NCI-H446 treated with DMSO at 0.1 percent for 48 hours (cell line): ENCODE results near the gene MYZAP.
A peak's percentile ranks its signal among the peaks of the same experiment; 100 is the strongest.

ENCODE experiments used
- DNase-seq: peaks from one replicate; lab custom pipeline; 2025; lab: John Stamatoyannopoulos, UW

MYZAP gene

DNA sequence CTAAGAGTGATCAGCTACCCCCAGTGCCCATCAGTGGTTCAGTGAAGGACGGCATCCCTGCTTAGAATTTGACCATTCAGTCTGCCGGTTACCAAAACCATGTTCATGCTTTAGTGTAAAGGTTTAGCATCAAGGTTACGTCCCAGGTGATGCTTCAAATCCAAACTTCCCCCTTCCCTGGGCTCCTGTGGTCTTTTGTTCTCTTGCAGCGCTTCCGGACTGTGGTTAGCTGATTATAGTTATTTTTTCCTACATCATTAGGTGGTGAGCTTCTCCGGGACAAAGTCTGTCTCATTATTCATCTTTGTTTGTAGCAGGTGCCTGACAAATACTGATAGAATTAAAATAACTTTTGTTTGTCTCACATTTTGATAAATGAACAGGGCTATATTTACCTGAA, 28.3 kb upstream of the MYZAP start:
- no peak for DNase-seq

DNA sequence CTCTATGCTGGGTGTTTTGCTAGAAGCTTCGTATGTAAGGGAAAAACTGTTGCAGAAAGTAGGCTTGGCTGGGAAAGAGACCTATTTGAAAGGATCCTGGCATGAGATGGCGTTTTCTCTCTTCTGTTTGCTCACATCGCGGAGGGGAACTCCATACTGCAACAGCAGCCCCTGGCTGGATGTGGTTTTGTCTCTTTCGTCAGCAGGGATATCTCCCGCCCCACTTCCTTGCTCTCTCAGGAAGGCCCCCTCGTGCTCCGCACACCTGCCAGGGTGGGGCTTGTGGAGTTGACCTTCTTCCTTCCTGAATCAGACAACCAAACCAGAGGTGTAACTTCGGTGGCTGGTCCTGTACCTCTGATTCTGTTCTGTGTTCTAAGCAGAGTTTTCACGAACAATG, 26.4 kb upstream of the MYZAP start:
- no peak for DNase-seq

DNA sequence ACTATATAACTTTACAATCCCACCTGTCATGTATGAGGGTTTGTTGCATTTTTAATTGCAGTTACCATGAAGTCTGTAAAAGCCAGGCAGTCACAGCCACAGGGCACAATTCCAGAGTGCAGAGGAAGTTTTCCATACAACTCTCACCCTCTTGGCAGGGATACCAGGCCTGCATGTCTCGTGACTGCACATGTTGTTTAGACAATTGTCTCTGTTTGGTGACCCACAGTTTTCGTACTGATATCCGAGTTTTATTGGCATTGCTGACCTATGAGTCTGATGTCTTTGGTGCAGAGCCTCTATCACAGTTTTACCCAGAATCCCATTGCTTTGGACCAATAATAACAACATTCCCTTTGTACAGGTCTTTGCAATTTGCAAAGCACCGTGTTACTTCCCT, 24.9 kb upstream of the MYZAP start:
- no peak for DNase-seq

DNA sequence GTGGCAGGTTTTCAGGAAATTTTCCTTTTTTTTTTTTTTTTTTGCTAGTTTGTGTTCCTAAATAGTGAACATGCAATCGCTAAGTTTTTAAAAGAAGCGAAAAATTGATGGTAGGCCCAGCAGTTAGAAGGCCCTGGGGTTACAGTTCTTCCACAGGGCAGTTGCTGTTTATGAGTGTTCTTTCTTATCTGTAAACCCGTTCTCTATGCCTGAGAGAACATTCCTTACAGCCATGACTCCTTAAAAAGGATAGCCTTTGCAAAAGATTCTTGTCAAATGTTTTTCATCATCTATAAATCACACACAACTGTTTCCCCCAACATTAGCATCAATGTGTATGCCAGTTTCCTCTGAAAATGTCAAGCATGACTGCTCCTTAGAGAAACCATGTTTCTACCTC, 23.8 kb upstream of the MYZAP start:
- DNase-seq, result no peak

DNA sequence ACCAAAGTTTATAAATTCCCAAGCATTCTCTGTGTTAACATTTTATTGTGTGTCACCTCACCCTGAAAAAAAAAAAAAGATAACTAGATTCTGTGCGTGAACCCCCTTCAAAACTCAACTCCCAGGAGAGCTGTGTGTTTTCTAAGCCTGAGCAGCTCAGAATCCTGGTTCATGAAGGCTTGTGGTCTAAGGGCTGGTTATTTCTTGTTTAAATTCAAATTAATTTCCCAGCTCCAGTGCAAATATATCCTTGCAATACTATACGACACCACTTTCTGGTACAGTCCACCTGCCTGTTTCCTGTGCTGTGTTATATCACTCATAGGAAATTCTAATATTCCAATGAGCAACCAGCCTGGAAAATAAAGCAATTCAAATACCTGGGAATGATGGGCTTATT, 23.4 kb upstream of the MYZAP start:
- DNase-seq, result no peak

DNA sequence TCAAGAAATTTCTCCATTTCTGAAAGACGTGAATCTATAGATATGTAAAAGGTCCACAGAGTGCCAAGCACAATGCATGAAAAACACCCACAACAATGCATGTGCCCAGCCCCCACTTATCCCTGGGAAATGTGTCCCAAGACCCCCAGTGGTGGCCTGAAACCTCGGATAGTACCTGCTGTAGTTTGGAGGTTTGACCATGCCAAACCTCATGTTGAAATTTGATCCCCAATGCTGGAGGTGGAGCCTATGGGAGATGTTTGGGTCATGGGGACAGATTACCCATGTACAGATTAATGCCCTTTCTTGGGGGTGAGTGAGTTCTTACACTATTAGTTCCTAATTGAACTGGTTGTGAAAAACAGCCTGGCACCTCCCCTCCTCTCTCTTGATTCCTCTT, 21.4 kb upstream of the MYZAP start:
- DNase-seq, result no peak

DNA sequence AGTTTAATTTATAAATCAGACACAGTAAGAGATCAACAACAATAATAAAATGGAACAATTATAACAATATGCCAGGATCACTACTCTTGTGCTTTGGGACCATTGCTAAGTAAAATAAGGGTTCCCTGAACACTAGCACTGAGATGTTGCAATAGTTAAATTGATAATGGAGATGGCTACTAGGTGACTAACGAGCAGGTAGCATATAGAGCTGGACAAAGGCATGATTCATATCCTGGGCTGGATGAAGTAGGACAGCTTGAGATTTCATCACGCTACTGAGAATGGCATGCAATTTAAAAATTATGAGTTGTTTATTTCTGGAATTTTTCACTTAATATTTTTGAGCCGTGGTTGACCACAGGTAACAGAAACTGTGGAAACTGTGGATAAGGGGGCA, 20.7 kb upstream of the MYZAP start:
- no peak for DNase-seq

DNA sequence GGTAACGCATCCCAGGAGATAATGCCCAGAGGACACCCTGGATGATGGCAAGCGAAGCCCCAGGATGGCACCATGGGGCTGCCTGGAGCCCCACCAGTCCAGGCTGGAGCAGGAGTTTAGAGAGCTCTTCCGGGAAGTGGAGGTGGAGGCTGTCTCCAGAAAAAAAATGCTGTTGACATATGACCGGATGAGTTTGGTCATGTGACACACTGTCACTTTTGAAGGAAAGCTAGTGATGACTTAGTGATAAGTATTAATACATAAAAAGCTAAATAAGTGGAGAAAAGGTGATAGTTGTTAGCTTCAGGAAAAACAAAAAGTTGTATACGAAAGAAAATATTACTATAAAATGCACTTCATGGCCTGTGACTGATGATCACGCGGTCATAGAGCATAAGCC, 20.0 kb upstream of the MYZAP start:
- no peak for DNase-seq

DNA sequence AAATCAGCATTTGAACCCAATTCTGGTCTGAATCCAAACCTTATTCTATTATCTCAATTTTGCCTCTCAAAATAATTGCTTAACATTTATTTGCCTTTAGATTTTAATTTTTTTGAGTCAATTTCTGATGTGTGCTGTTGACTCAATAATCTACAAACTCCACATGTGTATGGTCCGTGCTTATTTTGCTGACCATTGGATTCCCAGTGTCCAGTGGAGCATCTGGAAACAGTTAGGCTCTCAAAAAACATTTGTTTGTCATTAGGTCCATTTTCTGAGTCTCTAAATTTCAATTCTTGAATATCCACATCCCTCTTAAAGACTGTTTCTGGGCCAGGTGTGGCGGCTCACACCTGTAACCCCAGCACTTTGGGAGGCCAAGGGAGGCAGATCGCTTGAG, 19.2 kb upstream of the MYZAP start:
- no peak for DNase-seq

DNA sequence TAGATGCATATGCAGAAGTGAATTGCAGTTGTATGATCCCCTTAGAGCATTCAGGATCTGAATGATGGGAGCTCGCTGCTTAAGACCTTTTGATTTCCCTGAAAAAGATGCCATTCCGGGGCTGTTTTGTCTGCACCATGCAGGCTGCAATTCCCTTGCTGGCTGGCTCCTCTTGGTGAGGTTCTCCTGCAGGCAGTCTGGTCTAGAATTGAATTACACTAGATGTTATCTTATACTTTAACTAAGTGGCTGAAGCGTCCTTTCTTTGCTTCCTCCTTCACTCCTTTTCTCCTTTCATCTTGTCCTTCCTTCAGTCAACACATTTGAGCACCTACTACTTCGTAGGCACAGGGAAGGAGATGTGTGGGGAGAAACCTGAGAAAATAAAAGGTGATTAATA, 18.6 kb upstream of the MYZAP start:
- no peak for DNase-seq

DNA sequence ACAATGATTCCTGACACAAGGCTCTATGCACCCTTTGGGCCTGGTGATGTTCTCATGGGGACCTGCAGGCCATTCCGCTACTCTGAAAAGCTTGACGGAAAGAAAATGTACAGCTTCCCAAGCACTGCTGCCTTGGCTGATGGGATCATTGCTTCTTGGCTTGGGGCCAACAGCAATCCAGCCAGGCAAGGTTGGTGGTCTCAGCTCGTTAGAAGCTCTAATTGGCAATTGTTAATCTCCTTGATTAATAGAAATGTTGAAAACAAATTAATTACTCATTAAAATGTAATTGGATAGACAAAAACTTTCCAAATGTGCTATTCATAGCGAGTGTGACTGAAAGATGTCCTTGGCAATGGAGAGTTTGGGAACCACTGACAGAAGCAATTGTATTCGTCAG, 16.3 kb upstream of the MYZAP start:
- no peak for DNase-seq

DNA sequence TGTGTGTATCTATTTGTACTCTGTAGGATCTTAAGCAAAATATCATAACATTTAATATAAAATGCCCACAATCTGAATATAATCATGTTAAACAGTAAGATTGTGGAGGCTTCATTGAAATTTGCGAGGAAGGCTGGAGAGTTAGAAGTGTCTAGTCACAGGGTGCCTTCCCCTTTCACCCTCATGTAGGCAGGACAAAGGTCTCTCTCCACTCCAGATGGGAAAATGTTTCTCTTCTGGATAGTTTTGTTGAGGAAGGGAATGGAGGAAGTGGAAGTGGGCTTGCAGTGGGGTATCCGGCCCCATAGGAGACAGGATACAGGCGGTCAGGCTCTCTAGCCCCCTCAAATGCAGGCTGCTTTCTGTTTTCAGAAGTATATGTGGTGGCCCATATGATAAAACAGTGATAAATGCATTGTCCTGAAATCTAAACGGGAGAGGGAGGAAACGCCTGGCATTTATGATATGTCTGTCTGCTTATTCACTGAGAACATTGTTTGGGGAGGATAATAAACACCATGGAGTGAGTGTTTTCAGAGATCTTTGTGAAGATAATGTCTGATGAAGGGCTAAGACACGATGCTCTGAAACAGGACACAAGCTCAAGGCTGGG, 13.3 kb upstream of the MYZAP start:
- DNase-seq, result no peak

DNA sequence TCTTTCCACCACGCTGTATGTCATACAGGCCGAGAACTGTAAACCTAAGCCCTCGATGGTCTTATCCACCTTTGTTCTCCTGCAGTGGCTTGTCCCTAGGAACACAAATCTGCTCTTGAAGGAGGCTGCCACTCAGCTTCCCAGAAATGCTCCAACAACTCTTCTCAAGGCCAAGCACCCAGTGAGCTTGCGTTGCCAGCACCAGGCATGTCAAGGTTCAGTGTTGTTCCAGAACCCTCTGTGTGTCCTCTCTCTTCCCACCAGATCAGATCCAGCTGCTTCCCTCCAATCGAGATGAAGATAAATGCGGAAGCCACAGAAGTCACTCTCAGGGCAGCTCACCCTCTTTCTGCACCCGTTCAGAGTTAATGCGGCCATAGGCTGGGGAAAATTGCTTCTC, 11.3 kb upstream of the MYZAP start:
- no peak for DNase-seq

DNA sequence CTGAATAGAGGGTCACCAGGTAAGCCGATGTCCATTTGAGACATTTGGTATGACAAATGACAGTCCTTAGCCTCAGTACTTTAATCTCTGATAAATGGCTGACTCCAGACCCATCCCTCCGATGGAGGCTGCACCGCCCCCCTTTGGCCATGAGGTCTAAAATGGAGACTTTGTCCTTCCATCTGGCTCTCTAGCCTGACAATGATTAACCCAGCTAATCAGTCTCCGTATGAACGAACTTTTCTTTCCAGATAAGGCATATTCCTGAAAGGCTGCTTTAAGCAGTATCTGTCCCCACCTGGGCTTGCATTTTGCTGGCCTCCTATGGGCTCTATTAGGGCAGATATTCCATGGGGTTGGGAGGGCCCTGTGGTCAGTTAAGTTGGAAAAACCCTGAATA, 10.8 kb upstream of the MYZAP start:
- no peak for DNase-seq

DNA sequence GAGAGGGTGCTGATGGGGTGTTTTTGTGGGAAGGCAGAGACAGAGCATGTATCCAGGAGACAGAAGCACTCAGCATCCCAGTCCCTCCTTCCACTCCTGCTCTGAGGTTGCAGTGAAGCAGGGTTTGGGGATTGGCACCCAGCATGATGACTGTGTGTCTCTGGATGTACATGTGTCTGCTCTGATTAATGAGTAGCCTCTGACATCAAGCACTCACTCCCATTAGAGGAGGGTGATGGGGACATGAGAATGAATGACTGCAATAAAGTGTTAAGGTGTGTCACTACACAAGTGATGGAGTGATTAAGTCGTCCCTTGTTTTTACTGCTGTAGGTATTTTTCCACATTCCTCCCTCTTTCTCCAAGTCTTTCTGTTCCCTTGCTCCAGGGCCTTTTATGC, 9.6 kb upstream of the MYZAP start:
- no peak for DNase-seq

DNA sequence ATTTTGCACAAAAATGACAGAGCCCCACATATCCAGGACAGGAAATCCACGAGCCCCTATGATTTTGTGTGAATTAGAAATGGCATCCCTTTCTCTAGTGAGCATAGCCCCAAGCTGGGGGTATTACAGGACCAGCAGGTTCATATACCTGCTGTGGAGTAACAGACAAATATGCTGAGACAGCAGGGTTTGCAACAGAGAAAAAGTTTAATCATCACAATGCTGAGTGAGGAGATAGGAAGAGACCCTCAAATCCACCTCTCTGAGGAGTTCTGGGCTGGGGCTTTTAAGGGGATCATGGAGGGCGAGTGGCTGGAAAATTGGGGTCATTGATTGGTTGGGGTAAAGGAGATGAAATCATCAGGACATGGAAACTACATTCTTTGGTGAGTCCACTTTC, 8.4 kb upstream of the MYZAP start:
- DNase-seq, result no peak

DNA sequence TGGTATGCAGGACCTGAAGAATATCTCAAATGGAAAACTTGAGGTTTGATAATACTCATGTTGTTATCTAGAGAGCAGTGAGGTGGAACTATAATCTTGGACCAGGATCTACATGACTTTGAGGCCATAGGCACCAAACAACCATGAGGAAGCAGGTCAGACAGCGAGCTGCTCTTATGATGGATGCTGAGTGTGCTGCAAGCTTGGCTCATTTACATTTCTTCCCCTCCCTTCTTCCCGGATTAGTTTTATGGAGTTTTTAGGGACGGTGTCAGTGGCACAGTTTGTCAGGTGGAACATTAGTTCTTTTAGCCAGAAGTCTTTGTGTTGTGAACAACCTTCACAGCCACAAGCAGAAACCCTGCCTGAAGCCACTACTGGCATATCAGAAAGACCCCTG, 8.0 kb upstream of the MYZAP start:
- DNase-seq, result no peak

DNA sequence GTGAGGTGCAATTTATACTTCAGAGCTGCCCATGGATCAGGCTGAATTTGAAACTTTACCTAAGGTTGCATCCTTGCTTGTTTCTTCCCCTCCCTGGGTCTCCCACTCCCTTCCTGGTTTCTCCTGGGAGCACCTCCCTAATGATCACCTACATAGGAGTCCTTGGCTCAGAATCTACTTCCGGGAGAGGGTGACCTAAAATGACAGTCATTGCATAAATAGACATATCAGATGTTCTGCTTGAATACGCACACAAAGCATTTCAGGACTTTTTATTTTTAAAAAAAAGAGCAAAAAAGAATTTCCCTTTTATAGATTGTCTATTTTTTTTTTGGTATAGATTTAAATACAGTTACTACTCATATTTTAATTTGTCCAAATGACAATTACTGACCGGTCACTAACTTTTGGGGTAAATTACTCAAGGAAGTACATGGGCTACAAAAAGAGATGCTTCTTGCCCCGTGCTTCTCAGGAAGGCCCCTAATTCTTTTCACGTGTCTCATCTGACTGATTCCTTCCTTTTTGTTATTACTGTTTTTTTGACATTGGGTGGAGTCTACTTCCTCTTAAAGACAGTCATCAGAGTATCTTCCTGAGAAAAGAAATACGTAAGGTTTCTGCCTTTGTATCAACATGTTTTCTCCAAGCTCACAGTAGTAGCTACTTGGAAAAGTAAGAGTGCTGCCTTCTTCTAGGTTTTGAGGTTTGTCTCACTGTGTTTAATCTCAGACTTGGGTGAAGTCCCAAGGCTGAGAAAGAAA, 4.9 kb upstream of the MYZAP start:
- no peak for DNase-seq

DNA sequence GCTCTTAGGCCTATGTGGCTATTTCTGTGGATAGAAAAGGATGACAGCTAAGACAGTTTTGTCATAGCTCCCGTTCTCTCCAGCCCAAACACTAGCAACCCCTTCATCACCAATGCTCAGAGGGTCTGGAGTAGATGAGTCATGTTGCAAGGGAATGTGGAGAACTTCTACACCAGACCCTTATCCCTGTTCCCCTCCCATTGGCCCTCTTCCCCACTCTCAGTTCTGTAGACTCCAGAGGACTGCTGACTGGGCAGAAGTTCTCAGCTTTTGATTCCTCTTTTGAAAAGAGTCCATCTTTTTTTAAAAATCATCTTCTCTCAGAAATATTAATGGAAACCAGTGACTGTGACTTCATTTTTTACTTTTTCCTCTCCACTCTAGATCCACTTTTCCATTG, 2.4 kb upstream of the MYZAP start:
- DNase-seq, result no peak

DNA sequence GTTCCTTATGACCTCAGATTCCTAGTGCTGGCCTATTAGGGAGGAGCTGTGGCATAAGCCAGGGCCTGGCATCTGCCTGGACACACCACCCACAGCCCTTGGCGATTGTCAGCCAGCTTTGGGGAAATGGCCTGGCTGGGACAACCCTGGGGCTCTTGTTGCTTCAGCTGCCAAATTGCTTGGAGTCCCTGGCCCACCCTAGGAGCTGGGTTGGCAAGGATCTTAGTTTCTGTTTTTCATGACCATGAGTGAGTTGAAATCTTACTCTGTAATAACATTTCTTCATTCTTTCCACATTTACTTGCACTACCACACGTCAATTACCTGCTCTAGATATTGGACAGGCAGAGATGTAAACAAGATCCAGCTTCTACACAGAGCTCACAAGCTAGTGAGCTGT, 1.9 kb upstream of the MYZAP start:
- DNase-seq, result peak; percentile 23

DNA sequence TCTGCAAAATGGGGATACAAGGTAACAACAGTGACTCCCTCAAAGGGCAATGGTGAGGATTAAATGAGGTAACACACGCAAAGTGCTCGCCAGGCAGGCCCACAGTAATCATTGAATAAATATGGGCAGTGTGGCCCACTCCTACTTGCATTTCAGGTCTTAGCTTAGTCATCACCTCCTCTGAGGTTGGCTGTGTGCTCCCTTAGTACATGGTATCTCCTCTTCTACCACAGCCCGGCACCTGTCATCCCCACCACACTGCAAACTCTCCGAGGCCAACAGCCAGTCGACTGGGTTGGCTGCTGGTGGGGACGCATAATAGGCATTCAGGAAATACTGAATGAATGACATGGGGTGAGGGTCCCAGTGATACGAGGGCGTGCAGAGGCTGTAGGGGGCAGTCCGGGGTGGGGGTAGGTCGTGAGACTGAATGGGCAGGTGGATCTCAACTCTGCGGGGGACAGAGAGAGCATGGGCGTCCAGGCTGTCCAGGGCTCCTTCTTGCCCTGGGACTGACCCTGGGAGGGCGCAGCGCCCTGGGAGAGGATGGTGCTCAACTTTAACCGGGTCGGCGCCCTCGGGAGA, 375 bp upstream of the MYZAP start:
- no peak for DNase-seq

DNA sequence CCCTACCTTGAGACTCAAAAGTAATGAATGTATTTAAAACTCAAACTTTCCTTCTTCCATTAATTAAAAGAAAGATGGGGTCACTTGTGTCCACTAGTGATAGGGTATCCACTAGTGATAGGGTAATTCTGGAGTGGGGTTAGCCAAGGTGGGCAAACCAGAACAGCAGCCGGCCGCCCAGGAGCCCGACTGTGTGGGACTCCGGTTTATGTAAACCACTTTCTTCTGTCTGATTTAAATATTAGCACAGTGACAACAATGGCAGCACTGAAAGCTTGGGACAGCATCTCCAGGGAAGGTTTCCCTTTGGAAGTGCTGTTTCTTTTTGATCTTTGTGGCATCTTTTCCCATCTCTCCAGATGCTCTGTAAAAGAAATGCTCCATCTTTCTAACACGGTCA, 722 bp downstream of the MYZAP start:
- DNase-seq, result no peak

DNA sequence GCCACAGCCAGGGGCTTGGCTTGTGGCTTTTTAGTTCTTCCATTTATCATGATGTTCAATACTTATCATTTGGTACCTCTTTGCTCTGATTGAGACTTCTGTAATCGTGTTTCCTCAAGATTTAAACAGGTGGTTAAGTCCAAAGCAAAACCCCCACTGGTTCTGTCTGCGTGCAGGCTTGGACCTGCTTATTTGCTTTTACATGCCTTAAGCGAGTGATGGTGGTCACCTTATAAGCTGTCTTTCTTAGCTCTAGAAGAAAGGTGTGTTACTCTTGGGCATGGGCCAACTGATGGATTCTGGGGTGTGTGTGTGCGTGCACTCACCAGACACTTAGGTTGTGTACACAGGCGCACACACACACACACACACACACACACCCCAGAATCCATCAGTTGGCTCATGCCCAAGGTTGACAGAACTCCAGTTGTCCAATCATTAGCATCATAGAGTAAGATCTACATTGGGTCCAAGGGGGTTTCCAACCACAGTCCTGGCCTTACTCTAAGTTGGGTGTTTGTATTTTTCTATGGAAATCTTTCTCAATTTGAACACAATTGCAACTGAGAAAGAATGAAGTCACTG, 1.2 kb downstream of the MYZAP start:
- DNase-seq, result no peak

DNA sequence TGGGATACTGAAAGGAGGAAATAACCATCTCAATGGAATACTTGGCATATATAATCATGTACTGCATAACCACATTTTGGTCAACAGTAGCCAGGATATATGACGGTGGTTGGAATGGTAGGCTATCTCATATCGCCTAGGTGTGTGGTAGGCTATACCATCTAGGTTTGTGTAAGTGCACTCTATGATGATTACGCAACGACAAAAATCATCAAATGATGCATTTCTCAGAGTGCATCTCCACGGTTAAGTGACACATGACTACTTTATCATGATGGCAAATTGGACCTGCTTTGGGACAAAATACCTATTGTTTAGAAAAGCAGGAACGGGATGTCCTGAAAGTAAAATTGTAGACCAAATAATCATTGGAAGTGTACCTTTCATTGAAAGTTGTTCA, 2.8 kb downstream of the MYZAP start:
- DNase-seq, result no peak
